ENCODE results near the gene ELAVL3.

- TF ChIP-seq CTCF (IDR thresholded peaks at IDR 0.05) (no peak), POLR2A (IDR thresholded peaks at IDR 0.05) (no peak)
These were observed 72.3 kb downstream of the ELAVL3 start for GRCh38 chr19:11408591-11408990.

Data from Peyer's patch (tissue), 4 donors.